Brain microvascular endothelial cell (primary cell): Measurements from ENCODE around the gene CDADC1.
"Not testable (repeated sequence)": the region's sequence is repeated elsewhere in the genome, so short reads cannot be mapped to it uniquely, and the experiment has no call there.

Source experiments
- DNase-seq: peaks from one replicate; pipeline ENCODE4 v3.0.0-alpha.2; 2020
- H3K27ac ChIP-seq: fragments of 250-450 bp; sonication (Bioruptor Pico); 2 replicates; pipeline ENCODE4 v1.5.1; 2020; ENCODE audit warnings: mild to moderate bottlenecking, moderate library complexity
- H3K27me3 ChIP-seq: fragments of 250-450 bp; sonication (Bioruptor Pico); replicated peaks from 2 replicates; pipeline ENCODE4 v1.5.1; 2020; ENCODE audit warnings: mild to moderate bottlenecking
- H3K36me3 ChIP-seq: fragments of 250-450 bp; sonication (Bioruptor Pico); replicated peaks from 2 replicates; pipeline ENCODE4 v1.5.1; 2020; ENCODE audit warnings: mild to moderate bottlenecking
- H3K4me3 ChIP-seq: 2 replicates; pipeline ENCODE4 v1.5.1; 2011; ENCODE audit warnings: low read depth, mild to moderate bottlenecking, control low read depth, low read length, moderate library complexity
- in situ Hi-C: cut with HindIII; loops from 2 replicates; pipeline ENCODE4 v1.10.0; 2017; ENCODE audit warnings: low sequenced_read_pairs, low pct_ligation_motif_present
- TF ChIP-seq, protein P1 (sequence below): IDR thresholded peaks from 2 replicates; pipeline ENCODE4 v1.5.1; 2011; ENCODE audit warnings: low read depth, mild to moderate bottlenecking, moderate library complexity, low read length, control low read depth, inconsistent platforms; ENCODE audit errors: missing control alignments

The CDADC1 gene

GRCh38 chr13:49320975-49321374, 73.2 kb downstream of the CDADC1 start:
- TF ChIP-seq, protein P1, sequence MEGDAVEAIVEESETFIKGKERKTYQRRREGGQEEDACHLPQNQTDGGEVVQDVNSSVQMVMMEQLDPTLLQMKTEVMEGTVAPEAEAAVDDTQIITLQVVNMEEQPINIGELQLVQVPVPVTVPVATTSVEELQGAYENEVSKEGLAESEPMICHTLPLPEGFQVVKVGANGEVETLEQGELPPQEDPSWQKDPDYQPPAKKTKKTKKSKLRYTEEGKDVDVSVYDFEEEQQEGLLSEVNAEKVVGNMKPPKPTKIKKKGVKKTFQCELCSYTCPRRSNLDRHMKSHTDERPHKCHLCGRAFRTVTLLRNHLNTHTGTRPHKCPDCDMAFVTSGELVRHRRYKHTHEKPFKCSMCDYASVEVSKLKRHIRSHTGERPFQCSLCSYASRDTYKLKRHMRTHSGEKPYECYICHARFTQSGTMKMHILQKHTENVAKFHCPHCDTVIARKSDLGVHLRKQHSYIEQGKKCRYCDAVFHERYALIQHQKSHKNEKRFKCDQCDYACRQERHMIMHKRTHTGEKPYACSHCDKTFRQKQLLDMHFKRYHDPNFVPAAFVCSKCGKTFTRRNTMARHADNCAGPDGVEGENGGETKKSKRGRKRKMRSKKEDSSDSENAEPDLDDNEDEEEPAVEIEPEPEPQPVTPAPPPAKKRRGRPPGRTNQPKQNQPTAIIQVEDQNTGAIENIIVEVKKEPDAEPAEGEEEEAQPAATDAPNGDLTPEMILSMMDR, result no peak
- Histone ChIP-seq H3K27ac (no peak overlapping the region), H3K4me3 (no peak overlapping the region), H3K27me3 (no peaks in the 10 kb centered on the region), H3K36me3 (no peaks in the 10 kb centered on the region)
- in situ Hi-C loops, result no loop called here
- no peak for DNase-seq

GRCh38 chr13:49322702-49323101, 75.0 kb downstream of the CDADC1 start:
- in situ Hi-C loops, result no loop called here
- no peaks in the 10 kb centered on the region for H3K36me3 ChIP-seq
- H3K27me3 ChIP-seq, result no peaks in the 10 kb centered on the region
- no peak for DNase-seq
- H3K4me3 ChIP-seq, result no peak overlapping the region
- H3K27ac ChIP-seq, result no peak overlapping the region
- TF ChIP-seq, protein P1, result no peak

GRCh38 chr13:49323344-49323743, 75.6 kb downstream of the CDADC1 start:
- in situ Hi-C loops, result no loop called here
- Histone ChIP-seq H3K27ac (no peak overlapping the region), H3K27me3 (no peaks in the 10 kb centered on the region), H3K4me3 (no peak overlapping the region), H3K36me3 (no peaks in the 10 kb centered on the region)
- no peak for DNase-seq
- TF ChIP-seq, protein P1, result no peak

- H3K27me3 ChIP-seq, result no peaks in the 10 kb centered on the region
- TF ChIP-seq, protein P1, result no peak
- no peak overlapping the region for H3K4me3 ChIP-seq
- DNase-seq, result no peak
- H3K27ac ChIP-seq, result no peak overlapping the region
- in situ Hi-C loops, result no loop called here
- no peaks in the 10 kb centered on the region for H3K36me3 ChIP-seq
Observed at GRCh38 chr13:49326222-49326917, 78.6 kb downstream of the CDADC1 start.

DNA sequence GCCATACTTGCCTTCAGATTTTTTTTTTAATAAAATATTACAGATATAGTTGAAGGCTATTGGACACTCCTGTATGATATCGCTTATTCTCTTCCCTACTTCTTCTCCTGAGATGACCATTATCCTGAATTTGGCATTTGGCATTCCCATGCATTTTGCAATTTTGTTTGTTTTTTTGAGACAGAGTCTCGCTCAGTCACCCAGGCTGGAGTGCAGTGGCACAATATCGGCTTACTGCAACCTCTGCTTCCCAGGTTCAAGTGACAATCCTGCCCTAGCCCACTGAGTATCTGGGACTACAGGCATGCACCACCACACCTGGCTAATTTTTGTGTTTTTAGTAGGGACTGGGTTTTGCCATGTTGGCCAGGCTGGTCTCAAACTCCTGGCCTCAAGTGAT, 79.4 kb downstream of the CDADC1 start:
- H3K27me3 ChIP-seq, H3K36me3 ChIP-seq, DNase-seq, in situ Hi-C loops, H3K4me3 ChIP-seq, H3K27ac ChIP-seq: not testable (repeated sequence)

- H3K27ac ChIP-seq, result no peak overlapping the region
- DNase-seq, result no peak
- H3K4me3 ChIP-seq, result no peak overlapping the region
- in situ Hi-C loops, result no loop called here
- no peaks in the 10 kb centered on the region for H3K27me3 ChIP-seq
- TF ChIP-seq, protein P1, result no peak
- H3K36me3 ChIP-seq, result no peaks in the 10 kb centered on the region
Observed at GRCh38 chr13:49329831-49330545, 82.3 kb downstream of the CDADC1 start.
